Liver (tissue), 3 donors: ENCODE results near the gene XXYLT1.

Experiments
- ATF3 ChIP-seq: IDR thresholded peaks from 2 replicates; pipeline ENCODE4 v1.6.1; 2016; ENCODE audit warnings: antibody characterized with exemption
- CTCF ChIP-seq: fragments of 150-350 bp; IDR thresholded peaks from 2 replicates; pipeline ENCODE4 v1.5.1; 2017; ENCODE audit warnings: improper control_type of control experiment, low read depth, low read length; ENCODE audit not compliant: missing input control
- FOXA1 ChIP-seq: IDR thresholded peaks from 2 replicates; pipeline ENCODE4 v1.6.1; 2016; ENCODE audit warnings: antibody characterized with exemption
- HNF4G ChIP-seq: IDR thresholded peaks from 2 replicates; pipeline ENCODE4 v1.6.1; 2016; ENCODE audit warnings: antibody characterized with exemption
- JUND ChIP-seq, 2 donors: IDR thresholded peaks; 2 replicates each; pipeline ENCODE4 v1.6.1; 2016; ENCODE audit warnings: antibody characterized with exemption in 2 of 2
- MAX ChIP-seq: IDR thresholded peaks from 2 replicates; pipeline ENCODE4 v1.6.1; 2016; ENCODE audit warnings: antibody characterized with exemption
- RXRA ChIP-seq, 2 donors: IDR thresholded peaks; 2 replicates each; pipeline ENCODE4 v1.6.1; 2017 to 2018; ENCODE audit warnings: antibody characterized with exemption in 2 of 2, mild to moderate bottlenecking in 1 of 2
- SP1 ChIP-seq: IDR thresholded peaks from 2 replicates; pipeline ENCODE4 v1.6.1; 2018; ENCODE audit warnings: antibody characterized with exemption, mild to moderate bottlenecking
- YY1 ChIP-seq: IDR thresholded peaks from 2 replicates; pipeline ENCODE4 v1.6.1; 2016; ENCODE audit warnings: antibody characterized with exemption, mild to moderate bottlenecking
- TF ChIP-seq, protein P1 (sequence below): IDR thresholded peaks from 2 replicates; pipeline ENCODE4 v1.6.1; 2016; ENCODE audit warnings: antibody characterized with exemption
- TF ChIP-seq, protein P2 (sequence below): IDR thresholded peaks from 2 replicates; pipeline ENCODE4 v1.6.1; 2016; ENCODE audit warnings: antibody characterized with exemption, mild to moderate bottlenecking
- donor health status: healthy.
- donor health status: healthy.

DNA sequence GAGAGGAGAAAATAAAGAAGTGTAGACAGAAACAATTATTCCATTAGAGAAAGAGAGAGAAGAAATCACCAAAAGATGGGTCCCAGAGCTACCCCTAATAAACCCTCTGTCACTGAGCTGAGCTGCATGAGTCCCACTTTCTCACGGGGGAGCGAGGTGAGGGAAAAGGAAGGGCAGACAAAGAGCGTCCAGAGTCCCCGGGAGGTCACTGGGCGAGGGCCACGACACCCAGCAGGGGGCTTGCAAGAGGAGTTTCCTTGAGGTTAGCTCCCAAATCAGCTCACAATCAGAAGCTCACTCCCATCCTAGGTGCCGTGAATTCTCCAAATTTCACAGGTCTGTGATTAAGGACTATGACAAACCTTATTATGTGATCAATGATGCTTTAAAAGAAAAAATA is 62.3 kb downstream of the XXYLT1 start:
- TF ChIP-seq CTCF, result no peak
- no peak for TF ChIP-seq SP1
- TF ChIP-seq ATF3, result no peak
- no peak for TF ChIP-seq RXRA (IDR thresholded peaks at IDR 0.05)
- TF ChIP-seq, protein P1, sequence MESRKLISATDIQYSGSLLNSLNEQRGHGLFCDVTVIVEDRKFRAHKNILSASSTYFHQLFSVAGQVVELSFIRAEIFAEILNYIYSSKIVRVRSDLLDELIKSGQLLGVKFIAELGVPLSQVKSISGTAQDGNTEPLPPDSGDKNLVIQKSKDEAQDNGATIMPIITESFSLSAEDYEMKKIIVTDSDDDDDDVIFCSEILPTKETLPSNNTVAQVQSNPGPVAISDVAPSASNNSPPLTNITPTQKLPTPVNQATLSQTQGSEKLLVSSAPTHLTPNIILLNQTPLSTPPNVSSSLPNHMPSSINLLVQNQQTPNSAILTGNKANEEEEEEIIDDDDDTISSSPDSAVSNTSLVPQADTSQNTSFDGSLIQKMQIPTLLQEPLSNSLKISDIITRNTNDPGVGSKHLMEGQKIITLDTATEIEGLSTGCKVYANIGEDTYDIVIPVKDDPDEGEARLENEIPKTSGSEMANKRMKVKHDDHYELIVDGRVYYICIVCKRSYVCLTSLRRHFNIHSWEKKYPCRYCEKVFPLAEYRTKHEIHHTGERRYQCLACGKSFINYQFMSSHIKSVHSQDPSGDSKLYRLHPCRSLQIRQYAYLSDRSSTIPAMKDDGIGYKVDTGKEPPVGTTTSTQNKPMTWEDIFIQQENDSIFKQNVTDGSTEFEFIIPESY, result no peak
- TF ChIP-seq, protein P2, sequence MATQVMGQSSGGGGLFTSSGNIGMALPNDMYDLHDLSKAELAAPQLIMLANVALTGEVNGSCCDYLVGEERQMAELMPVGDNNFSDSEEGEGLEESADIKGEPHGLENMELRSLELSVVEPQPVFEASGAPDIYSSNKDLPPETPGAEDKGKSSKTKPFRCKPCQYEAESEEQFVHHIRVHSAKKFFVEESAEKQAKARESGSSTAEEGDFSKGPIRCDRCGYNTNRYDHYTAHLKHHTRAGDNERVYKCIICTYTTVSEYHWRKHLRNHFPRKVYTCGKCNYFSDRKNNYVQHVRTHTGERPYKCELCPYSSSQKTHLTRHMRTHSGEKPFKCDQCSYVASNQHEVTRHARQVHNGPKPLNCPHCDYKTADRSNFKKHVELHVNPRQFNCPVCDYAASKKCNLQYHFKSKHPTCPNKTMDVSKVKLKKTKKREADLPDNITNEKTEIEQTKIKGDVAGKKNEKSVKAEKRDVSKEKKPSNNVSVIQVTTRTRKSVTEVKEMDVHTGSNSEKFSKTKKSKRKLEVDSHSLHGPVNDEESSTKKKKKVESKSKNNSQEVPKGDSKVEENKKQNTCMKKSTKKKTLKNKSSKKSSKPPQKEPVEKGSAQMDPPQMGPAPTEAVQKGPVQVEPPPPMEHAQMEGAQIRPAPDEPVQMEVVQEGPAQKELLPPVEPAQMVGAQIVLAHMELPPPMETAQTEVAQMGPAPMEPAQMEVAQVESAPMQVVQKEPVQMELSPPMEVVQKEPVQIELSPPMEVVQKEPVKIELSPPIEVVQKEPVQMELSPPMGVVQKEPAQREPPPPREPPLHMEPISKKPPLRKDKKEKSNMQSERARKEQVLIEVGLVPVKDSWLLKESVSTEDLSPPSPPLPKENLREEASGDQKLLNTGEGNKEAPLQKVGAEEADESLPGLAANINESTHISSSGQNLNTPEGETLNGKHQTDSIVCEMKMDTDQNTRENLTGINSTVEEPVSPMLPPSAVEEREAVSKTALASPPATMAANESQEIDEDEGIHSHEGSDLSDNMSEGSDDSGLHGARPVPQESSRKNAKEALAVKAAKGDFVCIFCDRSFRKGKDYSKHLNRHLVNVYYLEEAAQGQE, result no peak
- no peak for TF ChIP-seq HNF4G
- TF ChIP-seq YY1, result no peak
- TF ChIP-seq MAX, result no peak
- TF ChIP-seq JUND (IDR thresholded peaks at IDR 0.05), result no peak
- no peak for TF ChIP-seq FOXA1
